H1 (cell line): ENCODE data around the gene TNRC6C. TPM values are rescaled to one million over a fixed set of nuclear protein-coding genes. Genes with fewer than 3 reads are reported as not detected.

Source experiments
- CHD2 ChIP-seq: IDR thresholded peaks from 2 replicates; pipeline ENCODE4 v1.6.1; 2012; ENCODE audit warnings: low read length, improper control_type of control experiment
- EGR1 ChIP-seq: IDR thresholded peaks from 2 replicates; pipeline ENCODE4 v1.6.1; 2011; ENCODE audit warnings: low read depth, low read length, borderline replicate concordance
- RNF2 ChIP-seq: fragments of 200-900, 300-1000 bp; sonication (generic); IDR thresholded peaks from 2 replicates; pipeline ENCODE4 v1.7.1; 2016; ENCODE audit warnings: borderline replicate concordance, low read depth, mild to moderate bottlenecking, antibody characterized with exemption, low read length; ENCODE audit not compliant: poor library complexity, severe bottlenecking; ENCODE audit errors: missing control alignments
- polyA plus RNA-seq, 7 experiments: library from polyadenylated mRNA; depleted of rRNA in 3 of 7; stranded (reverse) in 5 of 7; unstranded in 2 of 7; fragments of >200 nt in 5 of 7; fragments of 200-250 nt in 2 of 7; gene quantifications; 1 replicate in 5 of 7; 2 replicates in 1 of 7; 4 replicates in 1 of 7; pipeline versions ENCODE4 v1.2.1 to v1.2.3, GENCODE V29; 2011 to 2013; ENCODE audit warnings: missing spikeins in 2 of 7, mixed read lengths in 2 of 7
- total RNA-seq: library from RNA; stranded (reverse); fragmentation: NEBNext Ultra II Directional; extraction: Animal tissue kit (Norgen Biotek cat#: 25700); gene quantifications from 2 replicates; pipeline ENCODE4 v1.2.1, GENCODE V29; 2021
- TF ChIP-seq, protein P1 (sequence below), 3 experiments: IDR thresholded peaks; 1 replicate in 2 of 3; 2 replicates in 1 of 3; pipeline versions ENCODE4 v1.5.1 to v1.6.1; 2011; ENCODE audit warnings: low read length in 3 of 3, mild to moderate bottlenecking in 3 of 3, inconsistent platforms in 2 of 3, low read depth in 1 of 3, moderate library complexity in 1 of 3; ENCODE audit not compliant: insufficient read depth in 1 of 3; ENCODE audit errors: control extremely low read depth in 1 of 3
- TF ChIP-seq, protein P2 (sequence below): IDR thresholded peaks from 2 replicates; pipeline ENCODE4 v1.6.1; 2012; ENCODE audit warnings: low read length, inconsistent platforms
- TF ChIP-seq, protein P3 (sequence below): IDR thresholded peaks from 2 replicates; pipeline ENCODE4 v1.6.1; 2012; ENCODE audit warnings: inconsistent platforms

Gene TNRC6C
- total and polyA plus RNA-seq, 2 of the 8 experiments (the other 6 are each of a cell fraction or from before 2014, with no cell fraction given), result 2.8 to 28.9 TPM

DNA sequence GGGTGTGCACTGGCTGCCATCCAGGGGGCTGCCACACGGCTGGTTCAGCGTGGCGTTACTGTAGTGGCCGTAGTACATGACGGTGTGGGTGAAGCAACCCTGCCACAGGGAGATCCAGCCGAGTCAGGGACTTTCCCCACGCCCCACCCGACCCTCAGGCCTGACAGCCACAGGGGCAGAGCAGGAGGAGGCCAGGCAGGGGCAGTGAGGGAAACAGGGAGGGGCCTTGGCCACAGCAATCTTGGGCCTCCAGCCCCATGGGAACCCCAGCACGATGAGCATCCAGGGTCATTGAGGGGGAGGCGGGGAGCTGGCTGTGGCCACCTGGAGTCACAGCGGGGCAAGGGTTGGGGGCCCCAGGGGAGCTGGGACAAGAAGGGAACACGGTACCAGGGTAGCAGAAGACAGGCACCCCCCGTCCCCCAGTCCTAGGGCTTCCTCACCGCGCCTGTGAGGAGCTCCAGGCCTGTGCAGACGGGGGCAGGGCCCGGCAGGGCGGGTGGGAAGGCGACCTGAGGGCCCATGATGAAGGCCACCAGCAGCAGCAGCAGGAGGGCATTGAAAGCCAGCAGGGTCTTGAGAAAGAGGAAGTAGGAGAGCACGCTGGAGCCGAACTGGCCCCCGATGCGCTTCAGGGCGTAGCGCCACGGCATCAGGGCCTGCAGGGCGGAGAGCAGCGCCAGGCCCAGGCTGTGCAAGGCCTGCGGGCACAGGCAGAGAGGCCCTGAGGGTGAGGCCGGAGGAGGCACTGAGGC lies 165.8 kb downstream of the TNRC6C start (continued):
- TF ChIP-seq, protein P1, sequence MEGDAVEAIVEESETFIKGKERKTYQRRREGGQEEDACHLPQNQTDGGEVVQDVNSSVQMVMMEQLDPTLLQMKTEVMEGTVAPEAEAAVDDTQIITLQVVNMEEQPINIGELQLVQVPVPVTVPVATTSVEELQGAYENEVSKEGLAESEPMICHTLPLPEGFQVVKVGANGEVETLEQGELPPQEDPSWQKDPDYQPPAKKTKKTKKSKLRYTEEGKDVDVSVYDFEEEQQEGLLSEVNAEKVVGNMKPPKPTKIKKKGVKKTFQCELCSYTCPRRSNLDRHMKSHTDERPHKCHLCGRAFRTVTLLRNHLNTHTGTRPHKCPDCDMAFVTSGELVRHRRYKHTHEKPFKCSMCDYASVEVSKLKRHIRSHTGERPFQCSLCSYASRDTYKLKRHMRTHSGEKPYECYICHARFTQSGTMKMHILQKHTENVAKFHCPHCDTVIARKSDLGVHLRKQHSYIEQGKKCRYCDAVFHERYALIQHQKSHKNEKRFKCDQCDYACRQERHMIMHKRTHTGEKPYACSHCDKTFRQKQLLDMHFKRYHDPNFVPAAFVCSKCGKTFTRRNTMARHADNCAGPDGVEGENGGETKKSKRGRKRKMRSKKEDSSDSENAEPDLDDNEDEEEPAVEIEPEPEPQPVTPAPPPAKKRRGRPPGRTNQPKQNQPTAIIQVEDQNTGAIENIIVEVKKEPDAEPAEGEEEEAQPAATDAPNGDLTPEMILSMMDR (IDR thresholded peaks at IDR 0.05; ENCODE audit: control extremely low read depth in 1 of 3, insufficient read depth in 1 of 3, low read depth in 1 of 3, low read length in 3 of 3), result no peak
- TF ChIP-seq CHD2 (no peak), RNF2 (no peak), EGR1 (no peak)
- TF ChIP-seq, protein P2, sequence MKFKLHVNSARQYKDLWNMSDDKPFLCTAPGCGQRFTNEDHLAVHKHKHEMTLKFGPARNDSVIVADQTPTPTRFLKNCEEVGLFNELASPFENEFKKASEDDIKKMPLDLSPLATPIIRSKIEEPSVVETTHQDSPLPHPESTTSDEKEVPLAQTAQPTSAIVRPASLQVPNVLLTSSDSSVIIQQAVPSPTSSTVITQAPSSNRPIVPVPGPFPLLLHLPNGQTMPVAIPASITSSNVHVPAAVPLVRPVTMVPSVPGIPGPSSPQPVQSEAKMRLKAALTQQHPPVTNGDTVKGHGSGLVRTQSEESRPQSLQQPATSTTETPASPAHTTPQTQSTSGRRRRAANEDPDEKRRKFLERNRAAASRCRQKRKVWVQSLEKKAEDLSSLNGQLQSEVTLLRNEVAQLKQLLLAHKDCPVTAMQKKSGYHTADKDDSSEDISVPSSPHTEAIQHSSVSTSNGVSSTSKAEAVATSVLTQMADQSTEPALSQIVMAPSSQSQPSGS, result no peak
- TF ChIP-seq, protein P3, sequence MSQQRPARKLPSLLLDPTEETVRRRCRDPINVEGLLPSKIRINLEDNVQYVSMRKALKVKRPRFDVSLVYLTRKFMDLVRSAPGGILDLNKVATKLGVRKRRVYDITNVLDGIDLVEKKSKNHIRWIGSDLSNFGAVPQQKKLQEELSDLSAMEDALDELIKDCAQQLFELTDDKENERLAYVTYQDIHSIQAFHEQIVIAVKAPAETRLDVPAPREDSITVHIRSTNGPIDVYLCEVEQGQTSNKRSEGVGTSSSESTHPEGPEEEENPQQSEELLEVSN, result no peak
